SK-N-SH treated with all-trans-retinoic acid at 6 μM for 48 hours (cell line): Measurements from ENCODE around the gene MGMT.

ENCODE experiments used
- ARNTL ChIP-seq: fragments of 450-650 bp; formaldehyde crosslinking; IDR thresholded peaks from 2 replicates; pipeline ENCODE4 v1.5.0; 2020; ENCODE audit warnings: low read depth, mild to moderate bottlenecking, moderate library complexity, borderline replicate concordance
- ESRRG ChIP-seq: fragments of 250-450 bp; sonication (Bioruptor Pico); IDR thresholded peaks from 2 replicates; pipeline ENCODE4 v1.6.1; 2021; ENCODE audit warnings: mild to moderate bottlenecking
- TOX ChIP-seq: fragments of 250-450 bp; sonication (Bioruptor Pico); IDR thresholded peaks from 2 replicates; pipeline ENCODE4 v1.8.0; 2021; ENCODE audit warnings: mild to moderate bottlenecking, moderate library complexity, borderline replicate concordance
- TF ChIP-seq, protein P1 (sequence below): fragments of 250-450 bp; sonication (Bioruptor Pico); IDR thresholded peaks from 2 replicates; pipeline ENCODE4 v1.8.0; 2020; ENCODE audit warnings: mild to moderate bottlenecking, moderate library complexity, borderline replicate concordance
- TF ChIP-seq, protein P2 (sequence below): fragments of 250-450 bp; sonication (Bioruptor Pico); IDR thresholded peaks from 2 replicates; pipeline ENCODE4 v1.5.1; 2020; ENCODE audit warnings: low read depth, mild to moderate bottlenecking, moderate library complexity

DNA sequence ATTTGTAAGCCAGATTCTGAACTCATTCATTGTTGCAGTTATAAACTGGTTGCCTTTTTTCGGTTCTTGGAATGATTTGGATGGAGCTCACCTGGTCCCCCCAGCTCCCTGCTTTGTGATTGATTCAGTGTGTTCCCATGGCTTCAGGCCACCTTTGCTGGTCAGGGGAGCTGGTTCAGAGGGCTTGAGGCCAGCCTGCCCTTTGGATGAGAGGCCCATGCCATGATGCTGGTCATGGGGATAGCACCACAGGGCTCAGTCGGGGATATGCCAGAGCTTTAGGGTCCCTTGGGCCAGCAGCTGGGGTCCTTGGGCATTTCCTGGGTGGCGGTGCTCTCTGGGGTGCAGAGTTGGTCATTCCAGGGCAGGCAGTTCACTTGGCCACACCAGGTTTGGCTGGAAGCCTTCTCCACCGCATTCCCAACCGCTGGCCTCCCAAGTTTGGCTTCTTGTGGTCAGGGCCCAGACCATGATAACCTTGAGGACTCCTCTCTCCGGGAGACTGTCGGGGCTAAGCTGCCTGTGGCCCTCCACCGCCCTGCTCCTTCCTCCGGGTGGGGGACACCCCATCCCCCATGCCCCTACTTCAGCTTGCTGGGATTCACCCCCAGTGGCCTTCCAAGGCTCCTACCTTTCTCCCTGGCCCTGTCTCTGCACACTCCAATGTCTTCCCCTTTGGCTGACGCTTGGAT, 65.1 kb downstream of the MGMT start:
- TF ChIP-seq ARNTL (CRISPR knock-in tag), result no peak
- TF ChIP-seq, protein P1, sequence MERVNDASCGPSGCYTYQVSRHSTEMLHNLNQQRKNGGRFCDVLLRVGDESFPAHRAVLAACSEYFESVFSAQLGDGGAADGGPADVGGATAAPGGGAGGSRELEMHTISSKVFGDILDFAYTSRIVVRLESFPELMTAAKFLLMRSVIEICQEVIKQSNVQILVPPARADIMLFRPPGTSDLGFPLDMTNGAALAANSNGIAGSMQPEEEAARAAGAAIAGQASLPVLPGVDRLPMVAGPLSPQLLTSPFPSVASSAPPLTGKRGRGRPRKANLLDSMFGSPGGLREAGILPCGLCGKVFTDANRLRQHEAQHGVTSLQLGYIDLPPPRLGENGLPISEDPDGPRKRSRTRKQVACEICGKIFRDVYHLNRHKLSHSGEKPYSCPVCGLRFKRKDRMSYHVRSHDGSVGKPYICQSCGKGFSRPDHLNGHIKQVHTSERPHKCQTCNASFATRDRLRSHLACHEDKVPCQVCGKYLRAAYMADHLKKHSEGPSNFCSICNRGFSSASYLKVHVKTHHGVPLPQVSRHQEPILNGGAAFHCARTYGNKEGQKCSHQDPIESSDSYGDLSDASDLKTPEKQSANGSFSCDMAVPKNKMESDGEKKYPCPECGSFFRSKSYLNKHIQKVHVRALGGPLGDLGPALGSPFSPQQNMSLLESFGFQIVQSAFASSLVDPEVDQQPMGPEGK, result no peak
- TF ChIP-seq ESRRG (CRISPR knock-in tag), result no peak
- no peak for TF ChIP-seq TOX
- TF ChIP-seq, protein P2, sequence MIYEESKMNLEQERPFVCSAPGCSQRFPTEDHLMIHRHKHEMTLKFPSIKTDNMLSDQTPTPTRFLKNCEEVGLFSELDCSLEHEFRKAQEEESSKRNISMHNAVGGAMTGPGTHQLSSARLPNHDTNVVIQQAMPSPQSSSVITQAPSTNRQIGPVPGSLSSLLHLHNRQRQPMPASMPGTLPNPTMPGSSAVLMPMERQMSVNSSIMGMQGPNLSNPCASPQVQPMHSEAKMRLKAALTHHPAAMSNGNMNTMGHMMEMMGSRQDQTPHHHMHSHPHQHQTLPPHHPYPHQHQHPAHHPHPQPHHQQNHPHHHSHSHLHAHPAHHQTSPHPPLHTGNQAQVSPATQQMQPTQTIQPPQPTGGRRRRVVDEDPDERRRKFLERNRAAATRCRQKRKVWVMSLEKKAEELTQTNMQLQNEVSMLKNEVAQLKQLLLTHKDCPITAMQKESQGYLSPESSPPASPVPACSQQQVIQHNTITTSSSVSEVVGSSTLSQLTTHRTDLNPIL (CRISPR knock-in tag), result no peak
